ENCODE data around the gene TACC2.

The TACC2 gene

DNA sequence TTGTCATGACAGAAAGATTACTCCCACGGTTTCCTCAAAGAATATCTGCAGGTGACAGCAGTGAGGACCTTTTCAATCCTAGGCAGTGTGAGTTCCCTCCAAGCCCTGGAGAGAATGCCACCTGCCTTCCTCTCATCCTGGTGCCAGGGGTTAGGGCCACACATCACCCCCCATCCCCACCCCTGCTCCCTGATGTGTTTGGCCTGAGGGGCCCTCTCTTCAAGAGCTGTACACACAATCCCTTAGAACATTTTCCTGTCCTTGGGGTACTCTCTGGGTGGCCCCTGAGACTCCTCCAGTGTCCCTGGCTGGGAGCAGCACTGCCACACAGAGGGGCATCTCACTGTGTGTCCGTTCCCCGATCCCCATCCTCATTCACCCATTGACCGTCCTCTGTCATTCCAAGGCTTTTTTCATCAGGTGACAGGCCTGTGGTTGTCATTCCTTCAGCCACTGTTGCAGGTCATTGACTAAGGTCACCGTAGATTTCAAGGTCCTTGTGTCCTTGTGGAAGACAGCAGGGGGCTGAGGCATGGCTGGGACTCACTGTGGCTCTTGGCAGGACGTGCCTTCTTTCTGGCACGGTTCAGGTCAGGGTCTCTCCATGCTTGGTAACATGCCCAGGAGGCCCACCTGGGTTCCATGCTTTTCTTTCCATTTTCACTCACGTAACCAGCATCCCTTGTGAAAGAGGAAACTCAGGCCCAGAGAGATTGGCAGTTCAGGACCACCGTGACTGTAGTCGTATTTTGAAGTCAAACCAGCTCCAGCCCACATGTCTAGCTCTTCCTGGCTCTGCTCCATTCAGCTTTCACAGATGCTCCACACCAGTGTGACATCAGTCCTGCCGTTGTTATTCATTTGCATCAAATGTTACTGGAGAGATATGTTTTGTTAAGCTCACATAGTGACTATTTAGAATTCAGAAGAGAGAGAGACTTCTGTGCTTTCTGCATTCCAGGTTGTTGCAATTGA, 255.3 kb downstream of the TACC2 start:
- in situ Hi-C loops (cut with HindIII; ENCODE audit: low pct_ligation_motif_present, low pct_unique_long_range_greater_than_20kb, low sequenced_read_pairs): no loop called here
- DNase-seq: no peak

DNA sequence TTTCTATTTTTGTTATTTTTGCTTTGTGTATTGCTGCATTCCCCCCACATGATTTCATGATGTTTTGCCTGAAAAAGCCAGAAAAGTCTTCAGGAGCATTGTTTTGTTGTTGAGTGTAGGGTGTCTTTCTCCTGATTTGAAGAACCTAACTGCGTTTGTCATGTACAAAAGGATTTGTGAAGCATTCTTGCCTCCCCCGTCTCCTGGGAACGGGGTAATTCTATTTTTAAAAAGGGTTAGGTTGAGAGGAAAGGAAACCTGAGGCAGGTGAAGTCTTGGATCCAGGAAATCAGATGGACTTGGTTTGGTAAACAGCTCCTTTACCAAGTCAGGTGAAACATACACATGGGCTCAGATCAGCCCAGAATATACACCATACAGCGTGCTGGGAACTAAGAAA, 256.2 kb downstream of the TACC2 start:
- in situ Hi-C loops (cut with HindIII; ENCODE audit: low pct_ligation_motif_present, low pct_unique_long_range_greater_than_20kb, low sequenced_read_pairs): no loop called here
- DNase-seq: no peak

DNA sequence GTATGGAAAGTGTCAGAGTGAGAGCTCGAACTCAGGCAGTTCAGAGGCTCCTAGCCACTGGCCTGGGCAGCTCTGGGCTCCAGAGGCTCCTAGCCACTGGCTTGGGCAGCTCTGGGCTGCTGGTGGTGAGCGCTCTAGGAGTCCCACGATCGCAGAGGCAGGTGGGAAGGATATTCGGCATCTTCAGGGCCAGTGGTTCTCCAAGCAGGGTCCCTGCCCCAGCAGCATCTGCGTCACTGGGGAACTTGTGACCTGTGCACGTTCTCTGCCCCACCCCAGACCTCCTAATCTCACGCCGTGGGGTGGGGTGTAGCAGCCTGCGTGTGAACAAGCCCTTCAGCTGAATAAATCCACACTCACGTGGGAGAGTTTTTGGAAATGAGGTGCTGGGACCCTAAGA, 256.9 kb downstream of the TACC2 start:
- in situ Hi-C loops (cut with HindIII; ENCODE audit: low pct_ligation_motif_present, low pct_unique_long_range_greater_than_20kb, low sequenced_read_pairs): no loop called here
- DNase-seq: no peak

DNA sequence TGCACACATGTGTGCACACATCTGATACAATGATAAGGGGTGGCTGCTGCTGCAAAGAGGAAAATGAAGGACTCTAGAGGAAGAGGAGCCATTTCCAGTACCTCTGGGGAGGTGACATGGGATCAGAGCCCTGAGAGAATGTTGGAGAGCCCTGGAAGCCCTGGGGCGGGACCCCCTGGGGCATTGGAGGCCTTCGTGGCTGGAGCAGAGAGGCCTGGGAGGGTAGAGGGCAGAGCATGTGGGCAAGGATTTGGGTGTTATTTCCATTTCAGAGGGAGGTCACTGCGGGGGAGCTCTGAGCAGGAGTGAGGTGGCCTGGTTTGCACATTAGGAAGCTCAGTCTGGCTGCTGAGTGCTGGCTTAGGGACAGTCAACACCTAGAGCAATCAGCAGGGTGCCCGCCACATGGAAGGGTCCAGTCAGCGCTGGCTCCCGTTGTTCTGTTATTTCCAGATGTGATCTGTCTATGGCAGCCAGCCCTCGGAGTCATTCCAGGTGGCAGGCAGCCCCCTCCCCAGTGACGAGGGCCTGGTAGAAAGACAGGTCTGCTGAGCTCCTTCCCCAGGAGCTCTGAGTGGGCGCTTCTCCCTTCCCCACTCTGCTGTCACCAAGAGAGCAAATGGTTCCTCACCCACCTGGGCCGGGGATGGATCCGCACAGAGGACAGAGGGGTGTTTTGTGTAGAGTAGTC, 258.0 kb downstream of the TACC2 start:
- in situ Hi-C loops (cut with HindIII; ENCODE audit: low pct_ligation_motif_present, low pct_unique_long_range_greater_than_20kb, low sequenced_read_pairs): no loop called here
- DNase-seq: no peak

DNA sequence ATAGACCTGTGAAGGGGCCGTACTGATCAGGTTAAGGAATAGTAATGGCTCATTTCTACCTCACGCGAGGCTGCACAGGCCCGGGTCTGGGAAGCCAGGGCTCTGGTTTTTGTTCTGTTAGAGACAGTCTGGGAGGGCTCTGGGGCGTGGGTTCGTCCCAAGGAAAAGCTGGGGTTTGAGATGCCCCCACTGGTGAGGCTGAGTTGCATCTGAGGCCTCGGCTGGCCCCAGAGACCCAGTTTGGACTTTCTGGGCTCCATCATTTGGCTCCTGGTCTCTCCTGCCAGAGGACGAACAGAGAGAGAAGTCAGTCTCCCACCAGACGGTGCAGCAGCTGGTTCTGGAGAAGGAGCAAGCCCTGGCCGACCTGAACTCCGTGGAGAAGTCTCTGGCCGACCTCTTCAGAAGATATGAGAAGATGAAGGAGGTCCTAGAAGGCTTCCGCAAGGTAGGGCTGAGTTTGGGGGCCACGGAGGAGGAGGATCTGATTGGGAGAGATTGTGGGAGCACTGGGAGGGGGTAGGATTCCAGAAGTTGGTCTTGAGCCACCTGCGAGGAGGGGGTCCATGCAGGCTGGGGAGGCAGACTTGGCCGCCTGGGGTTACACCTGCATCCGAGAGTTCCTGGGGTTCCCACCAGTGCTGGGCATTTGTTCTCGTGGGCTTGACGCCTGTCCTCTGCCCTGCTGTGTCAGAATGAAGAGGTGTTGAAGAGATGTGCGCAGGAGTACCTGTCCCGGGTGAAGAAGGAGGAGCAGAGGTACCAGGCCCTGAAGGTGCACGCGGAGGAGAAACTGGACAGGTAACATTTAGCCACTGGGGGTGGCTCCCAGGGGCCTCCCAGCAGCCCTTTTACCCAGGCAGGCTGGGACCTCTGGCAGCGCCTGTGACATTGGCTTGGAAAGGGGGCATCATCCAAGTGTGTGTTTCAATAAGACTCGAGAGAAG, 259.7 kb downstream of the TACC2 start:
- no peak for DNase-seq
- in situ Hi-C loops (cut with HindIII; ENCODE audit: low pct_ligation_motif_present, low pct_unique_long_range_greater_than_20kb, low sequenced_read_pairs): no loop called here

DNA sequence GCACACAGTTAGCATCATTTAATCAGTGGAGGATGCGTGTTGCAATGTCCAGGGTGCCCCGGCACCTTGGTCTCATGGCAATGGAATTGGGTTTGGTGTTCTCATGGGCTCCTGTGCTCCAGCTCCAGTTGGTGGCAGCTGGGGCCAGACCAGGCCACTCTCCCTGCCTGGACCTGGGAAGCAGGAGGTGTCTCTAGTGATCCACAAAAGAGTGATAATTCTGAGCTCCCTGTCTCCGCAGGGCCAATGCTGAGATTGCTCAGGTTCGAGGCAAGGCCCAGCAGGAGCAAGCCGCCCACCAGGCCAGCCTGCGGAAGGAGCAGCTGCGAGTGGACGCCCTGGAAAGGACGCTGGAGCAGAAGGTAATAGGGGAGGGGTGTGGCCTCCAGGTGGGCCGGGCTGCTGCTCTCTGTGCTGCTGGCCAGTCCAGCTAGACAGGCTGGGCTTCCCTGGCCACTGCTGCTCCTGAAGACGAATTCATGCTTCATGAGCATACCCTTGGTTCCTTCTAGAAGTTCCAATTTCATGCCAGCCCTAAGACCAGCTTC, 260.4 kb downstream of the TACC2 start:
- in situ Hi-C loops (cut with HindIII; ENCODE audit: low pct_ligation_motif_present, low pct_unique_long_range_greater_than_20kb, low sequenced_read_pairs): no loop called here

DNA sequence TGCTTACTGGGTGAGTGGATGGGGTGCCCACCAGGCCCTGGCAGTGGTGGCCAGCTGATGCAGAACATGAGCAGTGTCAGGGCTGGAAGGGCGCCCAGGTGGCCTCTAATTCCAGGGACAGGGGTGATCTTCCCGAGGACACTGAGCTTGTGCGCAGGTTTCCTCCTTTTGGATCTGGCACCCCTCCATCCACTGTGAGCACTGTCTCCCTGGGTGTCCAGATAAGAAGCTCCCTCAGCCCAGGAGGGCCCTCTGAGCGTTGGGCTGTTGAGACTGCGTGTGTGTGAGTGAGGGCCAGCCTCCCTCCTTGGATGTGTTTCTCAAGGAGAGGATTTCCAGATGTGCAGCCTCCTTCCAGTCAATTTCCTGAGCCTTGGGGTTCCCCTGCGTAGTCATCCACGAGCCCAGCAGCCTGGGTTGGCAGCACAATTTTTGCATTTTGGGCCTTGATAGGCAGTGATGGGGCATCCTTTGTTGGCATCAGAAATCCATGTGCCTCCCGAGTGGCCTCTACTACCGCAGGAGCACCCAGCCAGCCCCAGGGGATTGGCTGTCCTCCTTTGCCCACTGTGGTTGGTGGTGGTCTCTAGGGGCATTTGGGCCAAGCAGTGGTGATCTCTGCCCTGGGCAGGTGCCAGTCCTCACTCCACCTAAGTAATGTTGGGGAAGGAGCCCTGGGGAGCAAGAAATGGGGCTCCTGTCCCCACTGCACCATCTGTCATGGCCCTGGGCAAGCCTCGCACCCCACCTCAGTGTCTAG, 261.2 kb downstream of the TACC2 start:
- DNase-seq: no peak
- in situ Hi-C loops (cut with HindIII; ENCODE audit: low pct_ligation_motif_present, low pct_unique_long_range_greater_than_20kb, low sequenced_read_pairs): no loop called here

More for the DNA sequence above, 260.4 kb downstream of the TACC2 start:
- no peak for DNase-seq

DNA sequence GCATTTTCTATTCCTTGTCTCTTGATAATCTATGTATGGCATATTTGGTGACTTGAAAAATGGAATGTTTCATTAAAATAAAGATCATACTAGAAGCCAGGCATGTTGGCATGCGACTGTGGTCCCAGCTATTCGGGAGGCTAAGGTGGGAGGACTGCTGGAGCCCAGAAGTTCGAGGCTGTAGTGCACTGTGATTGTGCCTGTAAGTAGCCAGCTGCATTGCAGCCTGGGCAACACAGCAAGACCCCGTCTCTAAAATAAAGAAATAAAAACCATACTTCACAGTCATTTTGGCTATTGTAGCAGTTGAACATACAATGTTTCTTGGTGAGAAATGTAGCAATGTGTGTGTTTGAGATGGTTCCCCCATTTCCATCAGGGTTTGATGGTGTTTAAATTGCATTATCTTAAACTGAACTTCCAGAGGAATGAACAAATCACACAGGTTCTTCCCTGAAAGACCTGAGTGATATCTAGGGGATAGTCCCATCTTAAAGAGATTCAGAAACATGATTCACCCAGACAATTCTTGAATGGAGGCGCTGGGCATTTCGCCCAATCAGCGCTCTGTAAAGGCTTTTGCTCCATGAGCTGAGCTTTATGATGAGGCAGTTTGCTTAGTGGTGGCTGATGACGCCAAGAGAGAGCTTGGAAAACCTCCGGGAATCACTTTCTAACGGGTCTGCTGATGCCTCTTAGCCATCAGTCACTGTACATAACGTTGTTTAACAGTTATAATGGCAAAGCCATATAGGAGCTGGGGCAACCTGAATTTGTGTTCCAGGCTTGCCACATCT, 262.7 kb downstream of the TACC2 start:
- in situ Hi-C loops (cut with HindIII; ENCODE audit: low pct_ligation_motif_present, low pct_unique_long_range_greater_than_20kb, low sequenced_read_pairs): no loop called here
- DNase-seq: no peak

DNA sequence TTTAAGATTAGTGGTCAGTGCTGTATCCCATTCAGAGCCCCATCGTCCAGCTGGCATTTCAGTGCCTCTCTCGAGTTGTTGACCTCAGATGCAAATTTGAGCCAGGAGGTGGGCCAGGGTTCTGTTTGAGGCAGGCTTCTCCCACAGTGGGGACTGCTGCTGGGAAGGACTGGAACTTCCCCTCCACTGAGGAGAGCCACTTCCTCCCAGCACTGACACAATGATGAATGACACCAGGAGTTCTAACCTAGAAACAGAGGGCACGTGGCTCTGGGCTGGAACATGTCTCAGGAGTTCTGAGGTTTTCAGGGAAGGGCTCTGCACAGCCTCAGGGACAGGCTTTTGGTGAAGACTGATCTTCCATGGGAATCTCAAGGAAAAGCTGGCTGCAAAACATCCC, 263.8 kb downstream of the TACC2 start:
- no peak for DNase-seq
- in situ Hi-C loops (cut with HindIII; ENCODE audit: low pct_ligation_motif_present, low pct_unique_long_range_greater_than_20kb, low sequenced_read_pairs): no loop called here

DNA sequence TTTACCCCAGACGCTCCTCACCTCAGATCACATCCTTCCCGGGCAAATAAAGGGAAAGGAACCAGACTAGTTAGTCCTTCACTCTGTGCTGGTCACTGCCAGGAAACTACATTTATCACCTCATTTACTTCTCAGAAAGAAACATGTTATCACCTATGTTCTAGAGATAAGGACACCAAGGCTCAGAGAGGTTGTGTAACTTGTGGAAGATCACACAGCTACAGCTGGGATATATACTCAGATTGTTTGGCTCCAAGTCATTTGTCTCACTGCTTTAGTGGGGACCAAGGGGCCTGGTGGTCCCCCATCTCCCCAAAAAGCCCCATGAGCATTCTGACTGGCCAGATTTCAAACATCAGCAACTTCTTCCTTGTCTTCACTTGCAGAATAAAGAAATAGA, 264.6 kb downstream of the TACC2 start:
- in situ Hi-C loops (cut with HindIII; ENCODE audit: low pct_ligation_motif_present, low pct_unique_long_range_greater_than_20kb, low sequenced_read_pairs): no loop called here

DNA sequence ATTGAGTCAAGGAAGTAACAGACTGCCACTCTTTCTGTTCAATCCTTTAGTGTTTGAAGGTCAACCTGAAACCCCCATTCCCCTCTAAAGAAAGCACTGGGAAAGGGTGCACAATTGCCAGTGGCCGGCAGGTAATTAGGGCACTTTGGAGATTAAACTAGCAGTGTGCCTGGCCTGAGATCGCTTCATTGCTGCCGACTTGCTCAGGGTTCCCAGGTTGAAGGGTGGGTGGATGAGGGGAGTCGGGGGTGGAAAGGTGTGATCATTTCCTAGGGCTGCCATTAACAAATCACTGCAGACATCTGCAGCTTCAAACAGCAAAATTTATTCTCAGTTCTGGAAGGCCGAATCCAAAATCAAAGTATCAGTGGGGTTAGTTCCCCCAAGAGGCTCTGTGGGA, 265.9 kb downstream of the TACC2 start:
- DNase-seq: no peak
- in situ Hi-C loops (cut with HindIII; ENCODE audit: low pct_ligation_motif_present, low pct_unique_long_range_greater_than_20kb, low sequenced_read_pairs): no loop called here

More for the DNA sequence above, 264.6 kb downstream of the TACC2 start:
- DNase-seq: no peak

DNA sequence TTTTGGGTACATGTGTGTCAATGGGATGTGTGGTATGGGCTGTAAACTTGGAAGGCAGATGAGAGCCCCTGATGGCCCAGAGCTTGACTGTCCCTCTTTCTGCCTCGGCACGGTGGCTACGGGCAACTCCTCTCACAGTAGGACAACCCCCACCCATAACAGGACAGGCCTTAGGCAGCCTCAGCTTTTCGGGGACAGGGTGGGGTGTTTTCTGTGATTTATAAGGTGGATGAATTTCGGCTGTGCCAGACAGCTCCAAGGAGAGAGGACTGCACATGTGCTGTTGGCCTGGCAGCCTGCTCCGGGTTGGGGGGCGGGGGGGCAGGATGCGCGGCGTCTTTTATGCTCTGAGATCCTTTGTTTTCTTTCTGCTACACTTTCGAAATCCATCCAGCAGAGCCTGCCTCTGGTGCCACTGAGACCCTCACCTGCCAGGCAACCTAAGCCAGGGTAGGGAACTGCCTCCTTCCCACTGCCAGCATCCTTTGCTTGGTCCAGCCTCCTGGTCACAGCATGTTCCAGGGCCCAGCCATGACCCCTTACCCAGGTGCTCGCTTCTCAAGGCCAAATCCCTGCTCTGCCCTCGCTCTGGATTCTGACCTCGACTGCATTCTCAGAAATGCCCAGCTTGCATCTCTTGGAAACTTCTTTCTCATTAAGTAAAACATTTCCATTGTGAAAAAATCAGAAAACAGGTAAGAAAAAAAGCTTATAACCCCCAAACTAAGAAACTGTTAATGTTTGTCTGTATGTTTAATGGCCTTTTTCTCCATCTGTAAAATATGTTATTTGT, 266.7 kb downstream of the TACC2 start:
- in situ Hi-C loops (cut with HindIII; ENCODE audit: low pct_ligation_motif_present, low pct_unique_long_range_greater_than_20kb, low sequenced_read_pairs): no loop called here
- DNase-seq: no peak

DNA sequence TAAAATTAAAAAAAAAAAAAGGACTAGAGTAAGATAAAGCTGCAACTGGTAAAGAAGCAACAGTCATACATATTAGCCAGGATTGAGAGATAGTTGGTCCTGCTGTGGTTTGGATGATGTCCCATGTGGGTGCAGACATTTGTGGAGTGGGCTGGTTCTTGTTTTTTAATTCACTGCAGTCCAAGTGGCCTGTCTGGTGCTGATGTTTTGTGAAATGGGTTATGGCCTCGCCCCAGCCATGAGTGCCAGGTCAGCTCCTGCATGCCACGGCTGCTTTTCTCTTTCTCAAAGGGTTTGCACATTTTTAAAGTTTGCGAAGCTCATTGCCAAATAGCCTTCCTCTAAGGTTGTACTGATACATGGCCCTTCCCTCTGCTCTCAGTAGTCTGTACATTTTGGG, 268.1 kb downstream of the TACC2 start:
- in situ Hi-C loops (cut with HindIII; ENCODE audit: low pct_ligation_motif_present, low pct_unique_long_range_greater_than_20kb, low sequenced_read_pairs): no loop called here
- DNase-seq: no peak

DNA sequence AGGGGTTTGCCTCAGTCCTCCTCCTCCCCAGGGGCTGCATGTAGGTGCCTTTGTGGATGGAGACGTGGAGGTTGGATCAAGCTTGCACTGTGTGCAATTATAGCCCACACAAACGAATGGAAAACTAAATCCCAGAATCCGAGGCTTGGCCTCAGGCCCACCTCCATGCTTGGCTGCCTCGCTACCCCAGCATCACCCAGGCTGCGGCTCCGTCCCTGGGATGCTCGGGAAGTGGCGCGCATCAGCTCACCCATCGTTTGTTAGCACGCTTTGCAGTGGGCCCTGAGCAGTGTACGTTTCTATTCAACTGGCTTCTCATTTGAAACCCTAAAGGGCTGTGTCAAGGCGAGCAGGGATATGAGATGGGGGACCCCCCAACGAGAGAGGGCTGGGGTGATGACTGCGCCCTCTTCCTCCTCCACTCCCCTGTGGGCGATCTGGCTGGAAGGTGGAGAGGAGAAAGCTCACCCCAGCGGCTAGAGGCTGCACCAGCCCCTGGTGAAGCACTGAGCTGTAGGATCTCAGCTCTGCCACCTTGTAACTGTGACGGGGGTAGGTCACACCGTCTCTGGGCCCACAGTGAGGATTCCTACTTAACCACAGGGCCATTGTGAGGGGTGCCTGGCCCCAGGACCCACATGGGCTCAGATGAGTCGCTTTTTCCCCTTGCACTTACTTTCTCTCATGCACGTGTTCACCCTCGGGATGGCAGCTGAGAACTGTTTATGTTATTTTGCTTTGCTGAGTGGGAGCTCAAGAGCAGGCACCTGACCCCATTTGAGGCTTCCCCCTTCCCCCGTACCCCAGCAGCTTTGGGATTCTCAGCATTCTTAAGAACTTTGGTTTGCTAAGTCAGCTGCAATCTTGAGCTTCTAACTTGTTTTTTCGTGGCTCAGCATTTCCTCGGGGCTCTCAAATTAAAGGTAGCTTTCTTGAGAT, 269.4 kb downstream of the TACC2 start:
- in situ Hi-C loops (cut with HindIII; ENCODE audit: low pct_ligation_motif_present, low pct_unique_long_range_greater_than_20kb, low sequenced_read_pairs): no loop called here
- no peak for DNase-seq

DNA sequence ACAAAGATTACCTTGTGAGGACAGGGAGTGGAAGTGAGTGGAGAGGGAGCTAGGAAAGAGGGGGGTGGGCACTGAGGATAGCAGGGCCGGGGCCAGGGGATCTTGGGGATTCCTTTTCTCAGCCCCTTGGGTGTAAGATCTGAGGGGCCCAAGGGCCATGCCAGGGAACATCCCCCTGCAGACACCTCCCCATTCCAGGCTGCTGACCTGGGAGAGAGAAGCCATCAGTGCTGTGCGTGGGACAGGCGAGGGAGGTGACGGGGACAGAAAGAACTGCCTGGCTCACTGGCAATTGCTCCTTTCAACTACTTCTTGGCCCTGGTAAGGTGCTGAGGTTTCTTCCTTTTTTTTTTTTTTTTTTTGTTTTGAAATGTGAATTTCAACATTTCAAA, 270.1 kb downstream of the TACC2 start:
- in situ Hi-C loops (cut with HindIII; ENCODE audit: low pct_ligation_motif_present, low pct_unique_long_range_greater_than_20kb, low sequenced_read_pairs): no loop called here

More for the DNA sequence above, 270.1 kb downstream of the TACC2 start:
- no peak for DNase-seq

Data from ACHN (cell line).